HG02610 (cell line): ENCODE data around the gene KRTAP12-2.
"Not testable (repeated sequence)": the region's sequence is repeated elsewhere in the genome, so short reads cannot be mapped to it uniquely, and the experiment has no call there.

ENCODE experiments used
- ATAC-seq: cut with Tn5 transposase; IDR thresholded peaks from one replicate; pipeline ENCODE4 v1.9.1; 2021; ENCODE audit warnings: mild to moderate bottlenecking, moderate library complexity; ENCODE audit not compliant: unreplicated experiment

Gene KRTAP12-2

GRCh38 chr21:44686000-44686781, 19.5 kb upstream of the KRTAP12-2 start:
- no peak for ATAC-seq

GRCh38 chr21:44685050-44685449, 18.3 kb upstream of the KRTAP12-2 start:
- ATAC-seq: not testable (repeated sequence)

GRCh38 chr21:44684483-44684882, 17.8 kb upstream of the KRTAP12-2 start:
- no peak for ATAC-seq

- no peak for ATAC-seq
These were observed 17.4 kb upstream of the KRTAP12-2 start for GRCh38 chr21:44684077-44684476.

GRCh38 chr21:44682580-44683151, 15.9 kb upstream of the KRTAP12-2 start:
- no peak for ATAC-seq

- ATAC-seq: no peak
These were observed 15.3 kb upstream of the KRTAP12-2 start, which contains the start of gene KRTAP12-1 for GRCh38 chr21:44681861-44682579. Gene KRTAP12-1, minus strand, starts transcription at chr21:44682163. Its CDS starts 40 bp downstream, at chr21:44682123.

- ATAC-seq: no peak
These were observed 14.4 kb upstream of the KRTAP12-2 start for GRCh38 chr21:44681152-44681551.

- no peak for ATAC-seq
These were observed 11.2 kb upstream of the KRTAP12-2 start for GRCh38 chr21:44677881-44678280.

- no peak for ATAC-seq
These were observed 5.2 kb upstream of the KRTAP12-2 start for GRCh38 chr21:44671911-44672310.

GRCh38 chr21:44670642-44671432, 4.1 kb upstream of the KRTAP12-2 start:
- ATAC-seq: no peak

GRCh38 chr21:44667612-44668011, 885 bp upstream of the KRTAP12-2 start:
- ATAC-seq: no peak

GRCh38 chr21:44664691-44665090, 2.0 kb downstream of the KRTAP12-2 start:
- ATAC-seq: no peak

- ATAC-seq: not testable (repeated sequence)
These were observed 5.2 kb downstream of the KRTAP12-2 start for GRCh38 chr21:44661567-44661966.

GRCh38 chr21:44658913-44659595, 7.7 kb downstream of the KRTAP12-2 start:
- ATAC-seq: no peak

- ATAC-seq: no peak
These were observed 8.2 kb downstream of the KRTAP12-2 start for GRCh38 chr21:44658541-44658910.

GRCh38 chr21:44657635-44658540, 8.8 kb downstream of the KRTAP12-2 start, which contains the start of gene KRTAP12-3:
Gene KRTAP12-3, plus strand, starts transcription at chr21:44657932. Its CDS starts 48 bp downstream, at chr21:44657980.
- no peak for ATAC-seq

- no peak for ATAC-seq
These were observed 9.9 kb downstream of the KRTAP12-2 start for GRCh38 chr21:44656868-44657267.

GRCh38 chr21:44654576-44655175, 12.1 kb downstream of the KRTAP12-2 start, which contains the start of gene KRTAP12-4:
Gene KRTAP12-4, minus strand, starts transcription at chr21:44654659. Its CDS starts 45 bp downstream, at chr21:44654614.
- ATAC-seq: no peak
